Fibroblast of the aortic adventitia (primary cell): Measurements from ENCODE around the gene SHQ1. TPM values are rescaled to one million over a fixed set of nuclear protein-coding genes. Genes with fewer than 3 reads are reported as not detected.

Source experiments
- DNase-seq: peaks from one replicate; pipeline ENCODE4 v3.0.0-alpha.2; 2010; ENCODE audit warnings: low read depth
- H3K4me3 ChIP-seq: 2 replicates; pipeline ENCODE4 v1.5.1; 2011; ENCODE audit warnings: low read depth, mild to moderate bottlenecking, control low read depth, low read length, moderate library complexity
- CTCF ChIP-seq: IDR thresholded peaks from 2 replicates; pipeline ENCODE4 v1.5.1; 2011; ENCODE audit warnings: mild to moderate bottlenecking, low read length, control low read depth, inconsistent platforms; ENCODE audit not compliant: insufficient read depth
- total RNA-seq: library from RNA; depleted of rRNA; stranded (reverse); fragments of >200 nt; gene quantifications from 2 replicates; pipeline ENCODE4 v1.2.3, GENCODE V29; 2012; ENCODE audit warnings: low replicate concordance

The SHQ1 gene
- total RNA-seq, 1 donor = 21.5 TPM

- no peak for TF ChIP-seq CTCF
- H3K4me3 ChIP-seq = no peak overlapping the region
- DNase-seq = no peak
Observed at GRCh38 chr3:72700106-72700505, 148.1 kb downstream of the SHQ1 start.

GRCh38 chr3:72699631-72700030, 148.6 kb downstream of the SHQ1 start:
- TF ChIP-seq CTCF = no peak

More at GRCh38 chr3:72699631-72700030, 148.6 kb downstream of the SHQ1 start:
- no peak overlapping the region for H3K4me3 ChIP-seq
- DNase-seq = no peak

Other genes with a start within 250 kb of the SHQ1 start
- gene GXYLT2, start 39.6 kb upstream of the SHQ1 start, total RNA-seq = 47.8 and 59.7 TPM in 2 replicates
- 54.7 and 76.9 TPM in 2 replicates for gene PPP4R2, start 148.4 kb upstream of the SHQ1 start, total RNA-seq
- gene EBLN2, start 213.2 kb upstream of the SHQ1 start, total RNA-seq = 5.6 and 5.8 TPM in 2 replicates